Adrenal gland (tissue), 5 donors: ENCODE data around the gene RBBP5.

Experiments
- POLR2A ChIP-seq, 2 donors: fragments of 450-650 bp; IDR thresholded peaks; one replicate each; pipeline ENCODE4 v1.6.1; 2017; ENCODE audit warnings: antibody characterized with exemption in 2 of 2, mild to moderate bottlenecking in 2 of 2, moderate library complexity in 1 of 2
- TF ChIP-seq, protein P1 (sequence below), 6 experiments: fragments of 450-650 bp in 4 of 6; fragments of 200-600 bp in 2 of 6; sonication (generic) in 1 of 6; IDR thresholded peaks; 1 replicate in 5 of 6; 2 replicates in 1 of 6; pipeline versions ENCODE4 v1.5.1 to v1.8.0; 2016 to 2021; ENCODE audit warnings: antibody characterized with exemption in 6 of 6, mild to moderate bottlenecking in 2 of 6, moderate library complexity in 1 of 6
- donor health status: DM: no; HTN: no; CAD: no.

DNA sequence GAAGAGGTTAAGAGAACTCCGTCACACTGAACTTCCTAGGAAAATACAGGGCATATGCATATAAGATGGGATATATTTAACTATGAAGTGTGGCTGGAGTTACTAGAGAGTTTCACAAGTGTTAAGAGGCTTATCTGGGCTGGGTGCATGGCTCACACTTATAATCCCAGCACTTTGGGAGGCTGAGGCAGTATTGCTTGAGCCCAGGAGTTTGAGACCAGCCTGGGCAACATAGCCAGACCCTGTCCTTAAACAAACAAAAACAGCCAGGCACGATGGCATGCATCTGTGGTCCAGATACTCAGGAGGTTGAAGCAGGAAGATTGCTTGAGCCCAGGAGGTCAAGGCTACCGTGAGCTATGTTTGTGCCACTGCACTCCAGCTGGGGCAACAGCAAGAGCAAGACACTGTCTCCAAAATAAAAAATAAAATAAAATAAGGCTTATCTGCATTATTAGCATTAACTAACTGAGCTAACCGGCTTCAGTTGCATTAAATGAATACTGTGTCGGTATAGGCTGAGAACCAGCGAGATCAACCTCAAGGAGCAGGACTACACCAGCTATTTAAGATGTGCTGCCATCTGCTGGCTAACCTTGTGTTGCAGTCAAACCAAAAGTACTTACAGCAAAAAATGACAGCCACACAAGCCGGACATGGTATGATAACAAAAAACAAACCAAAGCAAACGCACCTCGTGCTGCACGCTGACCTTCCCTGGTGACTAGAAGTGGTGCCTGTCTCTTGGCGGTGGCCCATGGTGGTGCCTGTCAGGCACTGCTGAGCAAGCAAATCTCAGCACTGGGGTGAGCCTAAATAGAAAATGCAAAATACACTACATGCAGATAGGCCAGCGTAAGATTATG is 19.7 kb upstream of the RBBP5 start:
- peak in 1 of 2 donors; percentile 28 for TF ChIP-seq POLR2A (IDR thresholded peaks at IDR 0.05)
- TF ChIP-seq, protein P1, sequence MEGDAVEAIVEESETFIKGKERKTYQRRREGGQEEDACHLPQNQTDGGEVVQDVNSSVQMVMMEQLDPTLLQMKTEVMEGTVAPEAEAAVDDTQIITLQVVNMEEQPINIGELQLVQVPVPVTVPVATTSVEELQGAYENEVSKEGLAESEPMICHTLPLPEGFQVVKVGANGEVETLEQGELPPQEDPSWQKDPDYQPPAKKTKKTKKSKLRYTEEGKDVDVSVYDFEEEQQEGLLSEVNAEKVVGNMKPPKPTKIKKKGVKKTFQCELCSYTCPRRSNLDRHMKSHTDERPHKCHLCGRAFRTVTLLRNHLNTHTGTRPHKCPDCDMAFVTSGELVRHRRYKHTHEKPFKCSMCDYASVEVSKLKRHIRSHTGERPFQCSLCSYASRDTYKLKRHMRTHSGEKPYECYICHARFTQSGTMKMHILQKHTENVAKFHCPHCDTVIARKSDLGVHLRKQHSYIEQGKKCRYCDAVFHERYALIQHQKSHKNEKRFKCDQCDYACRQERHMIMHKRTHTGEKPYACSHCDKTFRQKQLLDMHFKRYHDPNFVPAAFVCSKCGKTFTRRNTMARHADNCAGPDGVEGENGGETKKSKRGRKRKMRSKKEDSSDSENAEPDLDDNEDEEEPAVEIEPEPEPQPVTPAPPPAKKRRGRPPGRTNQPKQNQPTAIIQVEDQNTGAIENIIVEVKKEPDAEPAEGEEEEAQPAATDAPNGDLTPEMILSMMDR (IDR thresholded peaks at IDR 0.05), result peak; percentile 74 to 91 (median 85)
